PC-9 (cell line): ENCODE measurements around the gene TMSB10. TPM values are rescaled to one million over a fixed set of nuclear protein-coding genes. Genes with fewer than 3 reads are reported as not detected.

Experiments
- Bru-seq: library from RNA; stranded (reverse); fragments of 400-500 nt; gene quantifications from one replicate; lab custom pipeline; 2021; lab: Mats Ljungman, UMichigan
- BruChase-seq, 2 experiments: library from RNA; stranded (reverse); fragments of 400-500 nt; gene quantifications; one replicate each; lab custom pipeline; 2021; lab: Mats Ljungman, UMichigan
- BruUV-seq: library from RNA; stranded (reverse); fragments of 400-500 nt; replicated peaks from 2 replicates; lab custom pipeline; 2021; lab: Mats Ljungman, UMichigan
- CTCF ChIA-PET: fragments of 300-600 bp; sonication (Branson Sonifier 250); formaldehyde crosslinking; loops from one replicate; lab custom pipeline; 2022; ENCODE audit warnings: antibody characterized with exemption; lab: Charles Lee
- POLR2A ChIA-PET: fragments of 300-600 bp; sonication (Branson Sonifier 250); formaldehyde crosslinking; loops from one replicate; lab custom pipeline; 2022; ENCODE audit warnings: antibody characterized with exemption; ENCODE audit not compliant: unreplicated experiment; lab: Charles Lee
- DNase-seq, 2 experiments: peaks; one replicate each; pipeline versions ENCODE4 v3.0.0 to v3.0.0-alpha.2; 2015 to 2022; ENCODE audit warnings: mixed read lengths in 1 of 2
- H2AFZ ChIP-seq: fragments of 200-600 bp; sonication (generic); 2 replicates; pipeline ENCODE4 v1.8.1; 2017; ENCODE audit warnings: antibody characterized with exemption
- H3F3A ChIP-seq: fragments of 200-600 bp; sonication (generic); 2 replicates; pipeline ENCODE4 v1.8.1; 2017; ENCODE audit warnings: antibody characterized with exemption, mild to moderate bottlenecking, low read depth; ENCODE audit not compliant: insufficient read depth
- H3K27ac ChIP-seq: fragments of 200-600 bp; sonication (generic); 2 replicates; pipeline ENCODE4 v1.6.1; 2016; ENCODE audit warnings: mixed run types
- H3K27me3 ChIP-seq: fragments of 200-600 bp; sonication (generic); 2 replicates; pipeline ENCODE4 v1.6.1; 2016; ENCODE audit warnings: low read depth, mixed run types; ENCODE audit not compliant: insufficient read depth
- H3K36me3 ChIP-seq: fragments of 200-600 bp; sonication (generic); 2 replicates; pipeline ENCODE4 v1.6.1; 2016; ENCODE audit warnings: low read depth, mixed run types
- H3K4me1 ChIP-seq: fragments of 200-600 bp; sonication (generic); replicated peaks from 2 replicates; pipeline ENCODE4 v1.6.1; 2016; ENCODE audit warnings: mixed run types; ENCODE audit not compliant: insufficient read depth
- H3K4me2 ChIP-seq: fragments of 200-600 bp; sonication (generic); 2 replicates; pipeline ENCODE4 v1.6.1; 2017; ENCODE audit warnings: mixed run types
- H3K4me3 ChIP-seq: fragments of 200-600 bp; sonication (generic); 2 replicates; pipeline ENCODE4 v1.6.1; 2016; ENCODE audit warnings: mixed run types
- H3K79me2 ChIP-seq: fragments of 200-600 bp; sonication (generic); 2 replicates; pipeline ENCODE4 v1.6.1; 2017; ENCODE audit warnings: low read depth, mixed run types
- H3K9me2 ChIP-seq: fragments of 200-600 bp; sonication (generic); 2 replicates; pipeline ENCODE4 v1.8.1; 2017; ENCODE audit warnings: mild to moderate bottlenecking; ENCODE audit not compliant: insufficient read depth
- H3K9me3 ChIP-seq: fragments of 200-600 bp; sonication (generic); 2 replicates; pipeline ENCODE4 v1.8.1; 2016; ENCODE audit warnings: low read depth; ENCODE audit not compliant: insufficient read depth
- H4K20me1 ChIP-seq: fragments of 200-600 bp; sonication (generic); 2 replicates; pipeline ENCODE4 v1.8.1; 2017; ENCODE audit not compliant: insufficient read depth
- CTCF ChIP-seq: fragments of 200-600 bp; sonication (generic); conservative IDR thresholded peaks from 2 replicates; pipeline ENCODE4 v1.6.1; 2017; ENCODE audit warnings: mixed run types, antibody characterized with exemption, mild to moderate bottlenecking, moderate library complexity
- EZH2 ChIP-seq: fragments of 200-600 bp; sonication (generic); IDR thresholded peaks from 2 replicates; pipeline ENCODE4 v1.8.0; 2017; ENCODE audit warnings: antibody characterized with exemption, low read depth
- intact Hi-C: fragments of 100-400 bp; cut with micrococcal nuclease; formaldehyde crosslinking; loops from one replicate; pipeline ENCODE4 v1.10.0; 2022; ENCODE audit not compliant: unreplicated experiment
- long read RNA-seq: library from polyadenylated mRNA; stranded (forward); transcript quantifications from one replicate; pipeline ENCODE4 v2.0.0, GENCODE V29; 2022
- total RNA-seq: library from RNA; stranded (reverse); gene quantifications from 2 replicates; pipeline ENCODE4 v1.2.3, GENCODE V29; 2021

TMSB10 gene
- total RNA-seq: 1,668 and 1,769 TPM in 2 replicates
- Bru-seq, nascent RNA: percentile 100 among the genes with signal in this experiment
- BruChase-seq, experiment 1, labeled RNA remaining after a 2-hour chase: percentile 100 among the genes with signal in this experiment
- percentile 100 among the genes with signal in this experiment for BruChase-seq, experiment 2, labeled RNA remaining after a 6-hour chase
- long read RNA-seq, transcript TMSB10-201 (3 exons, 496 nt): major isoform, 3,169 of 5,563 reads
- long read RNA-seq, partial matches to known transcripts: 2,320 of 5,563 reads
- long read RNA-seq, other reads (novel, unspliced or antisense): 74 of 5,563 reads

DNA sequence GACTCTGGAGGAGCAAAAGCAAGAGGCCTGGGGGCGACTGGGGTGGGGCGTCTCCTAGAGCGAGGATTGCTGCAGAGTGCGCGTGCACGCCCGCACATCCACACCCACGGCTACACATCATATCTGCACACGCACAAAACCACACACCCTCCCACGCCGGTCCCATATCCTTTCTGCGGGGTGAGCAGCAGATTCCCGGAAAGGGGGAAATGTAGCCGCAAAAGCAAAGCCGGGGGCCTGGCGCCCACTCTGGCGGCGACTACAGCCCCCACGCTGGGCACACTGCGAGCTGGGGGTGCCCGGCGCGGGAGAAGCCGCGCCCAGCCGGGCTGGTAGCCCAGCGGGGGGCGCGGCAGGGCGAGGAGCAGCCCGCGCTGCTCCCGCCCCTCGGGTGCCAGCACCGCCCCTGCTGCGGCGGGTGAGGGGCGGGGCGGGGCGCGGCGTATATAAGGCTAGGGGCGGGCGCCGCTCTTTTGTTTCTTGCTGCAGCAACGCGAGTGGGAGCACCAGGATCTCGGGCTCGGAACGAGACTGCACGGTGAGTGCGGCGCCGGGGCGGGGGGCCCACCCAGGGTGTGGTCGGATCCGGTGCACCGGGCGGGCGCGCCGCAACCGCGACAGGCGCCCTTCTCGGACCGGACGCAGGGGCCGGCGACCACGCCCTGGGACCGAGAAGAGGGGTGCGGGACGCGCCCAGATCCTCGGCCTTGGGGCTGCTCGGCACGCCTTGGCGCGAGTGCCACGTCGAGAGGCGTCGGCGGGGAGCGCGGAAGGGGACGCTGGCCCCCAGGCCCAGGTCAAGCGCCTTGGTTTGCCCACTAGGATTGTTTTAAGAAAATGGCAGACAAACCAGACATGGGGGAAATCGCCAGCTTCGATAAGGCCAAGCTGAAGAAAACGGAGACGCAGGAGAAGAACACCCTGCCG lies at the start of gene TMSB10:
Gene TMSB10 (plus strand): TSS at position 476 of the 927 bp plus-strand sequence.
- Histone ChIP-seq H3K9me3 (no peaks in the 10 kb centered on the region), H3K4me1 (peaks cover 21% of the 10 kb centered on the region), H3K36me3 (no peaks in the 10 kb centered on the region), H3K4me2 (peak within 1 kb of the TSS; percentile 96), H3K79me2 (peaks cover 18% of the 10 kb centered on the region), H4K20me1 (no peaks in the 10 kb centered on the region), H3F3A (peaks cover 20% of the 10 kb centered on the region), H3K27ac (peak within 1 kb of the TSS; percentile 80), H3K27me3 (0 out of 2 replicates have a peak, but pooled peaks cover 3% of the 10 kb centered on the region), H3K4me3 (peak within 1 kb of the TSS; percentile 97), H2AFZ (peak within 1 kb of the TSS; percentile 85), H3K9me2 (no peaks in the 10 kb centered on the region)
- DNase-seq: peak; percentile 62 to 90
- POLR2A ChIA-PET: interaction anchor here (0.6 kb wide), 1 partner anchor 422 kb away, joined by 5 read pairs; no protein-coding TSS in a partner anchor
- intact Hi-C loops: loop anchor here (2.0 to 5.0 kb wide), 2 partner anchors 53 to 447 kb away; partner anchors contain the start of genes ELMOD3 and RETSAT
- TF ChIP-seq CTCF (no peak), EZH2 (no peak)
- CTCF ChIA-PET: interaction anchor here (0.8 to 1.8 kb wide), 2 partner anchors 20 to 396 kb away, joined by 3 to 7 read pairs; no protein-coding TSS in a partner anchor
- BruUV-seq: no TSS peak

DNA sequence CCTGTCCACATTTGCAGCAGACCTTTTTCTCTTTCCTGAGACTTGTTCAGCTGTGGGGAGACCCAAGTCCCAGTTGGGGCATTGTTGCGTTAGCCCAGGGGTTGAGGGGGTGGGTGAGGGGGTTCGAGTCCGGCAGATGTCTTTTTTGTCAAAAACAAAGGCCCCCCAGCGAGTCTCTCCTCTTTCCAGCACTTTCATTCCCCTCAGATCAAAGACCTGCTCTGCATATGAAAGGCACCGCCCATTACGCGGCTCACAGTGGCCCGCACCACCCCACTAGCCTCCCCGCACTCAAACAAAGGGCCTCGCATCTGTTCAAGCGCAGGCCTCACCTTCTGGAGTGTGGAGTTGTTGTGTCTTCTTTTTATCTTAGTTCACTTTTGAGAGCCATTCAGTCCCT lies 49.7 kb upstream of the TMSB10 start:
- no peaks in the 10 kb centered on the region for H3K4me1 ChIP-seq
- TF ChIP-seq CTCF (no peak), EZH2 (no peak)
- POLR2A ChIA-PET: no interaction called here
- BruUV-seq: no TSS peak
- no peaks in the 10 kb centered on the region for H3K9me2 ChIP-seq
- H3K4me3 ChIP-seq: no peak overlapping the region
- no peaks in the 10 kb centered on the region for H3F3A ChIP-seq
- CTCF ChIA-PET: no interaction called here
- H3K9me3 ChIP-seq: no peaks in the 10 kb centered on the region
- H2AFZ ChIP-seq: no peak overlapping the region
- no peaks in the 10 kb centered on the region for H3K79me2 ChIP-seq
- H3K27ac ChIP-seq: no peak overlapping the region
- no peak overlapping the region for H3K4me2 ChIP-seq
- no peak for DNase-seq
- no peaks in the 10 kb centered on the region for H4K20me1 ChIP-seq
- H3K27me3 ChIP-seq: peaks cover 43% of the 10 kb centered on the region
- intact Hi-C loops: no loop called here
- no peaks in the 10 kb centered on the region for H3K36me3 ChIP-seq

GRCh38 chr2:84856787-84857186 lies 48.7 kb upstream of the TMSB10 start:
- H3K79me2 ChIP-seq: no peaks in the 10 kb centered on the region
- H3K9me2 ChIP-seq: no peaks in the 10 kb centered on the region
- TF ChIP-seq EZH2 (no peak), CTCF (no peak)
- no peaks in the 10 kb centered on the region for H3K4me1 ChIP-seq
- intact Hi-C loops: no loop called here
- H2AFZ ChIP-seq: no peak overlapping the region
- H3K27ac ChIP-seq: no peak overlapping the region
- BruUV-seq: no TSS peak
- no peaks in the 10 kb centered on the region for H3K36me3 ChIP-seq
- H3K27me3 ChIP-seq: peaks cover 45% of the 10 kb centered on the region
- no peak overlapping the region for H3K4me3 ChIP-seq
- H3F3A ChIP-seq: no peaks in the 10 kb centered on the region
- DNase-seq: no peak
- CTCF ChIA-PET: no interaction called here
- H3K9me3 ChIP-seq: no peaks in the 10 kb centered on the region
- H4K20me1 ChIP-seq: no peaks in the 10 kb centered on the region
- POLR2A ChIA-PET: no interaction called here
- no peak overlapping the region for H3K4me2 ChIP-seq
